A549 (cell line): ENCODE results near the gene LHFPL2. TPM values are rescaled to one million over a fixed set of nuclear protein-coding genes. Genes with fewer than 3 reads are reported as not detected.

Source experiments
- ATAC-seq, 2 experiments: fragments of 200-7000 bp in 1 of 2; fragments of >200 bp in 1 of 2; cut with Nextera tagmentation in 1 of 2; cut with Tn5 transposase in 1 of 2; 3 replicates each; pipeline versions ENCODE4 v1.8.0 to v1.9.1; 2018 to 2020; ENCODE audit warnings: mild to moderate bottlenecking in 1 of 2, moderate library complexity in 1 of 2
- CTCF ChIA-PET: fragments of 300-600 bp; sonication (Branson Sonifier 250); formaldehyde crosslinking; extraction: SDS; loops from one replicate; lab custom pipeline; 2021; ENCODE audit warnings: antibody characterized with exemption, inconsistent platforms; lab: Yijun Ruan, JAX
- POLR2A ChIA-PET: fragments of 350-600 bp; formaldehyde crosslinking; extraction: SDS; loops from one replicate; lab custom pipeline; 2021; ENCODE audit warnings: antibody characterized with exemption, inconsistent platforms; lab: Yijun Ruan, JAX
- DNase-seq, 2 experiments: peaks; one replicate each; pipeline versions ENCODE4 v3.0.0 to v3.0.0-alpha.2; 2011 to 2016; ENCODE audit warnings: low read depth in 1 of 2, low spot score in 1 of 2
- FAIRE-seq: peaks from 2 replicates; lab custom pipeline; 2011; peaks lifted over from hg19 to GRCh38; lab: Jason Lieb, UNC
- H3K27ac ChIP-seq, 2 experiments: fragments of >200 bp; sonication (Bioruptor Twin); formaldehyde crosslinking; 3 replicates each; pipeline ENCODE4 v1.5.1; 2016 to 2017
- H3K4me1 ChIP-seq: fragments of >200 bp; sonication (Bioruptor Twin); formaldehyde crosslinking; 3 replicates; pipeline ENCODE4 v1.6.1; 2016
- H3K4me2 ChIP-seq: fragments of >200 bp; sonication (Bioruptor Twin); formaldehyde crosslinking; 3 replicates; pipeline ENCODE4 v1.6.1; 2016
- H3K4me3 ChIP-seq: fragments of >200 bp; sonication (Bioruptor Twin); formaldehyde crosslinking; 3 replicates; pipeline ENCODE4 v1.5.1; 2016
- H3K9me3 ChIP-seq: fragments of >200 bp; sonication (Bioruptor Twin); formaldehyde crosslinking; 3 replicates; pipeline ENCODE4 v1.6.1; 2016
- BCL3 ChIP-seq: fragments of >200 bp; sonication (Bioruptor Twin); formaldehyde crosslinking; IDR thresholded peaks from 3 replicates; pipeline ENCODE4 v1.6.1; 2016
- CTCF ChIP-seq: fragments of >200 bp; sonication (Bioruptor Twin); formaldehyde crosslinking; IDR thresholded peaks from 3 replicates; pipeline ENCODE4 v1.5.1; 2016
- FOSB ChIP-seq: fragments of 250-450 bp; sonication (Bioruptor Pico); IDR thresholded peaks from 2 replicates; pipeline ENCODE4 v1.5.0; 2020; ENCODE audit warnings: mild to moderate bottlenecking, moderate library complexity
- FOXS1 ChIP-seq: fragments of 250-450 bp; sonication (Bioruptor Pico); IDR thresholded peaks from 2 replicates; pipeline ENCODE4 v1.5.0; 2020; ENCODE audit warnings: mild to moderate bottlenecking, moderate library complexity
- GATA3 ChIP-seq: IDR thresholded peaks from 2 replicates; pipeline ENCODE4 v1.6.1; 2012; ENCODE audit warnings: borderline replicate concordance
- HEYL ChIP-seq: fragments of 250-450 bp; sonication (Bioruptor Pico); IDR thresholded peaks from 2 replicates; pipeline ENCODE4 v1.8.0; 2021; ENCODE audit warnings: mild to moderate bottlenecking, moderate library complexity
- HOXA7 ChIP-seq: fragments of 250-450 bp; sonication (Bioruptor Pico); IDR thresholded peaks from 2 replicates; pipeline ENCODE4 v1.5.0; 2020; ENCODE audit warnings: mild to moderate bottlenecking, moderate library complexity
- JUN ChIP-seq, 2 experiments: fragments of >200 bp; sonication (Bioruptor Twin); formaldehyde crosslinking; IDR thresholded peaks; 2 replicates in 1 of 2; 3 replicates in 1 of 2; pipeline ENCODE4 v1.6.1; 2016 to 2017
- KDM5A ChIP-seq: fragments of 200-600 bp; sonication (generic); IDR thresholded peaks from 2 replicates; pipeline ENCODE4 v1.6.1; 2016; ENCODE audit warnings: antibody characterized with exemption, mild to moderate bottlenecking
- MAFK ChIP-seq: fragments of 450-650 bp; IDR thresholded peaks from 2 replicates; pipeline ENCODE4 v1.6.1; 2014; ENCODE audit not compliant: partially characterized antibody
- MAX ChIP-seq: IDR thresholded peaks from 2 replicates; pipeline ENCODE4 v1.6.1; 2012
- MYC ChIP-seq: IDR thresholded peaks from 2 replicates; pipeline ENCODE4 v1.6.1; 2012; ENCODE audit warnings: mild to moderate bottlenecking, inconsistent platforms, low read length, improper control_type of control experiment, borderline replicate concordance
- NFE2L2 ChIP-seq: fragments of 150-350 bp; conservative IDR thresholded peaks from 2 replicates; pipeline ENCODE4 v1.6.1; 2014; ENCODE audit warnings: low read length
- PHF8 ChIP-seq: fragments of 200-600 bp; sonication (generic); IDR thresholded peaks from 2 replicates; pipeline ENCODE4 v1.6.1; 2016; ENCODE audit warnings: low read depth, mild to moderate bottlenecking, antibody characterized with exemption, moderate library complexity, borderline replicate concordance
- RAD21 ChIP-seq, 2 experiments: fragments of >200 bp in 1 of 2; sonication (Bioruptor Twin) in 1 of 2; formaldehyde crosslinking in 1 of 2; IDR thresholded peaks in 1 of 2; conservative IDR thresholded peaks in 1 of 2; 2 replicates in 1 of 2; 3 replicates in 1 of 2; pipeline ENCODE4 v1.6.1; 2012 to 2018; ENCODE audit warnings: inconsistent platforms in 1 of 2
- RCOR1 ChIP-seq: fragments of 150-350 bp; IDR thresholded peaks from 2 replicates; pipeline ENCODE4 v1.6.1; 2014; ENCODE audit warnings: antibody characterized with exemption, low read length, low read depth
- REST ChIP-seq: fragments of 200-600 bp; sonication (generic); IDR thresholded peaks from 2 replicates; pipeline ENCODE4 v1.6.1; 2016; ENCODE audit warnings: antibody characterized with exemption, mild to moderate bottlenecking, moderate library complexity
- TFCP2L1 ChIP-seq: fragments of 250-450 bp; sonication (Bioruptor Pico); IDR thresholded peaks from 2 replicates; pipeline ENCODE4 v1.5.0; 2021; ENCODE audit warnings: mild to moderate bottlenecking
- USF2 ChIP-seq: fragments of 450-650 bp; IDR thresholded peaks from 2 replicates; pipeline ENCODE4 v1.6.1; 2014; ENCODE audit warnings: antibody characterized with exemption
- ZC3H11A ChIP-seq: fragments of 450-650 bp; IDR thresholded peaks from 2 replicates; pipeline ENCODE4 v1.6.1; 2014; ENCODE audit warnings: antibody characterized with exemption, mild to moderate bottlenecking
- WGBS: methylation state at CpG from one replicate; pipeline ENCODE4 v1.1.6; 2017; ENCODE audit errors: missing lambda C conversion rate; 5-methylcytosine and 5-hydroxymethylcytosine counted together
- polyA plus RNA-seq, 4 experiments: library from polyadenylated mRNA; depleted of rRNA in 3 of 4; stranded (reverse); fragments of >200 nt; fragmentation: RNase III in 1 of 4; extraction: RNeasy Plus Mini Kit Qiagen cat#74134 plus additional on column Dnase treatment in 1 of 4; gene quantifications; 2 replicates in 3 of 4; 3 replicates in 1 of 4; pipeline ENCODE4 v1.2.3, GENCODE V29; 2011 to 2017

The LHFPL2 gene
- polyA plus RNA-seq, 2 of the 4 experiments (the other 2 are of a cell fraction) = 24.9 to 41.7 TPM

GRCh38 chr5:78490709-78491485, 157.7 kb downstream of the LHFPL2 start:
- CTCF ChIA-PET = interaction anchor here (0.7 to 1.7 kb wide), 5 partner anchors 14 to 322 kb away, joined by 3 to 6 read pairs (median 4); no protein-coding TSS in a partner anchor
- POLR2A ChIA-PET = no interaction called here
- FAIRE-seq (no peak), ATAC-seq (peak in 1 of 2 experiments; percentile 45; a peak in 3 of 6 replicates), DNase-seq (peak in 1 of 2 experiments; percentile 41)
- Histone ChIP-seq H3K4me1 (peaks cover 10% of the 10 kb centered on the region), H3K9me3 (no peaks in the 10 kb centered on the region), H3K4me3 (no peak overlapping the region), H3K27ac (peak overlapping the region in 1 of 2 experiments; percentile 47; a peak in 1 of 6 replicates), H3K4me2 (0 out of 3 replicates have a peak overlapping the region, but pooled peaks have one; percentile 3)
- WGBS = 66% methylated on average over 4 of the region's 4 CpGs
- TF ChIP-seq JUN (IDR thresholded peaks at IDR 0.05) (no peak), ZC3H11A (no peak), GATA3 (no peak), PHF8 (no peak), MAFK (no peak), MYC (no peak), REST (no peak), CTCF (no peak)

GRCh38 chr5:78487846-78488245, 160.7 kb downstream of the LHFPL2 start:
- 91% methylated on average over 4 of the region's 4 CpGs for WGBS
- no peak for FAIRE-seq
- POLR2A ChIA-PET = no interaction called here
- H3K4me3 ChIP-seq = no peak overlapping the region
- DNase-seq = no peak
- CTCF ChIA-PET = interaction anchor here (0.9 kb wide), 1 partner anchor 15 kb away, joined by 3 read pairs; no protein-coding TSS in a partner anchor
- H3K9me3 ChIP-seq = no peaks in the 10 kb centered on the region
- no peak for TF ChIP-seq BCL3
- no peak for TF ChIP-seq MAX
- no peak for TF ChIP-seq USF2
- no peak for TF ChIP-seq KDM5A
- no peak for TF ChIP-seq TFCP2L1 (CRISPR knock-in tag)
- no peak for TF ChIP-seq ZC3H11A
- no peak for TF ChIP-seq HOXA7 (CRISPR knock-in tag)
- TF ChIP-seq FOXS1 = no peak
- TF ChIP-seq CTCF = no peak
- no peak for TF ChIP-seq HEYL
- TF ChIP-seq RAD21 (conservative IDR thresholded peaks at IDR 0.05 in 1 of 2, IDR thresholded peaks at IDR 0.05 in 1 of 2) = no peak
- TF ChIP-seq NFE2L2 = no peak
- TF ChIP-seq RCOR1 = no peak
- TF ChIP-seq FOSB (CRISPR knock-in tag) = no peak
- no peak overlapping the region for H3K4me2 ChIP-seq
- no peak for ATAC-seq
- no peak overlapping the region for H3K27ac ChIP-seq
- peaks cover 26% of the 10 kb centered on the region for H3K4me1 ChIP-seq
